ENCODE results near the gene MGST1. TPM values are rescaled to one million over a fixed set of nuclear protein-coding genes. Genes with fewer than 3 reads are reported as not detected.

Gene MGST1
- total and polyA plus RNA-seq, 9 donors, result 0.45 to 521 (median 11.8) TPM

- Histone ChIP-seq H3K27ac (no peak overlapping the region), H3K27me3 (no peaks in the 10 kb centered on the region), H3K4me3 (no peak overlapping the region), H3K9me3 (no peaks in the 10 kb centered on the region), H3K4me1 (ENCODE audit: insufficient read depth) (no peaks in the 10 kb centered on the region), H3K36me3 (no peaks in the 10 kb centered on the region)
- no peak for DNase-seq
- intact Hi-C loops (cut with DNase I), result no loop called here
- TF ChIP-seq POLR2A (IDR thresholded peaks at IDR 0.05), result no peak
- no peak for TF ChIP-seq CTCF (IDR thresholded peaks at IDR 0.05)
- no peak for TF ChIP-seq EP300 (IDR thresholded peaks at IDR 0.05)
- 51 to 60% (median 53%) methylated on average over 2 of the region's 2 CpGs for WGBS, 3 donors
These were observed 17.9 kb upstream of the MGST1 start for GRCh38 chr12:16329594-16329993.

DNA sequence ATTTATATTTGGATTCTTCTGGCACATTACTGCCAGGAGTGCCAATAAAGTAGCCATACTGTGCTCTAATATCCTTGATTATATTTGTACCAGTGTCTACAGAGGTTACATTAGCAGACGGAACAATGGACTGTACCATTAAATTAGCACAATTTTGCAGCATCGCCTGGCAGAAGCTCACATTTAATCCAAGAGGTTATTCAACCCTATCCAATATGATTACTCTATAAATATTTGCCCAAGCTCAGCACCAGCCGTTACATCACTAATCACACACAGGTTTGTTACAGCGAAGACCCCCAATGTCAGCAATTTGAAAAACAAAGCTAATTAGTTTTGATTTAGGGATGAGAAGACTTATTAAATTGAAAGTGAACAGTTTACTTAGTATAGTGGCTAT is 16.9 kb upstream of the MGST1 start:
- Histone ChIP-seq H3K9me3 (no peaks in the 10 kb centered on the region), H3K27me3 (no peaks in the 10 kb centered on the region), H3K4me3 (no peak overlapping the region), H3K4me1 (ENCODE audit: insufficient read depth) (no peaks in the 10 kb centered on the region), H3K27ac (no peak overlapping the region), H3K36me3 (no peaks in the 10 kb centered on the region)
- WGBS, 3 donors, result 77 to 91% (median 80%) methylated on average over 4 of the region's 4 CpGs
- DNase-seq, result no peak
- TF ChIP-seq POLR2A (IDR thresholded peaks at IDR 0.05) (no peak), EP300 (IDR thresholded peaks at IDR 0.05) (no peak)
- intact Hi-C loops (cut with DNase I), result no loop called here

DNA sequence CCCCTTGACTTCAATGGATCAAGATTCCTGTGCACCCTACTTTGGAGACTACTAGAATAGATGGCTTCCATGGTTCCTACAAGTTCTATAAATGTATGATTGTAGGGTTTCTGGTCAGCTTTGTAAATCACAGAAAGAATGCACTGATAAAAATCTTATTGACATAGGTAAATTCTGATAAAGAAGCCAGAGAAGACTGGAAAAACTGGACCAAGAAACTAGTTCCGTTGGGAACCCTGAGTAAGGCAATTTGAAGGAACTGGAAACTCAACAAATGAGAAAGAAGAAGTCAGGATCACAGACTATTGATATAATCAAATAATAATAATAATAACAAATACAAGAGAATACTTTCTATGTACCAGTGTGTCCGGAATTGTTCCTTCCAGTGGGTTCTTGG is 15.4 kb upstream of the MGST1 start:
- Histone ChIP-seq H3K27me3 (no peaks in the 10 kb centered on the region), H3K36me3 (no peaks in the 10 kb centered on the region), H3K4me1 (ENCODE audit: insufficient read depth) (no peaks in the 10 kb centered on the region), H3K27ac (no peak overlapping the region), H3K4me3 (no peak overlapping the region), H3K9me3 (no peaks in the 10 kb centered on the region)
- no peak for TF ChIP-seq POLR2A (IDR thresholded peaks at IDR 0.05)
- TF ChIP-seq EP300 (IDR thresholded peaks at IDR 0.05), result no peak
- no peak for TF ChIP-seq CTCF (IDR thresholded peaks at IDR 0.05)
- 86 to 92% (median 92%) methylated on average over 2 of the region's 2 CpGs for WGBS, 3 donors
- no peak for DNase-seq
- intact Hi-C loops (cut with DNase I), result no loop called here

DNA sequence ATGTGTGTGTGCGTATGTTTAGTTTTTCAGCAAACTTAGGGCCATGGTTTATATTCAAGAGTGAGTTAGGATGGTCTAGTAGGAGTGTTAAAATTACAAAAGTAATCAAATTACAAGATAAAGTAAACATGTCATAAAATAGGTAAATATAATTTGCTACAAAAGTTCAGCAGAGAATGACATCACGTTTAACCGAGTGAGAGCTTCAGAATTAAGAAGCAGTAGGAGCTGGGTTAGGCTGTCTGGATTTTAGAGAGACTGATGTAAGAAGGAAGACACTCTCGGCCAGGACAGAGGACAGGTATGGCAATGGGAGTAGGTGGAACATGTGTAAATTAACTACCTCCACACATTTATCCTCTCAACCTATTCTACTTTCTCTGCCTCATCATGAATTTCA is 11.6 kb upstream of the MGST1 start:
- Histone ChIP-seq H3K4me1 (ENCODE audit: insufficient read depth) (no peaks in the 10 kb centered on the region), H3K4me3 (no peak overlapping the region), H3K27ac (no peak overlapping the region), H3K36me3 (no peaks in the 10 kb centered on the region), H3K27me3 (no peaks in the 10 kb centered on the region), H3K9me3 (no peaks in the 10 kb centered on the region)
- no peak for TF ChIP-seq EP300 (IDR thresholded peaks at IDR 0.05)
- no peak for TF ChIP-seq POLR2A (IDR thresholded peaks at IDR 0.05)
- TF ChIP-seq CTCF (IDR thresholded peaks at IDR 0.05), result no peak
- intact Hi-C loops (cut with DNase I), result no loop called here
- WGBS, 3 donors, result 80 to 90% (median 85%) methylated on average over 4 of the region's 4 CpGs
- no peak for DNase-seq

GRCh38 chr12:16344269-16344668 is 3.2 kb upstream of the MGST1 start:
- WGBS, 3 donors, result 10 to 23% (median 13%) methylated on average over 3 of the region's 3 CpGs
- H3K27ac ChIP-seq, result no peak overlapping the region
- no peaks in the 10 kb centered on the region for H3K27me3 ChIP-seq
- no peaks in the 10 kb centered on the region for H3K4me1 ChIP-seq (ENCODE audit: insufficient read depth)
- intact Hi-C loops (cut with DNase I), result no loop called here
- no peaks in the 10 kb centered on the region for H3K9me3 ChIP-seq
- no peak for DNase-seq
- TF ChIP-seq POLR2A (IDR thresholded peaks at IDR 0.05) (no peak), EP300 (IDR thresholded peaks at IDR 0.05) (no peak), CTCF (IDR thresholded peaks at IDR 0.05) (no peak)
- no peak overlapping the region for H3K4me3 ChIP-seq
- H3K36me3 ChIP-seq, result no peaks in the 10 kb centered on the region

Data from ovary (tissue), 9 donors.